Smooth muscle cell of the brain vasculature (primary cell): Measurements from ENCODE around the gene SLC25A45.
"Not testable (repeated sequence)": the region's sequence is repeated elsewhere in the genome, so short reads cannot be mapped to it uniquely, and the experiment has no call there.

Experiments used
- DNase-seq: peaks from one replicate; pipeline ENCODE4 v3.0.0-alpha.2; 2012; ENCODE audit warnings: low read depth, low spot score

SLC25A45 gene

GRCh38 chr11:65362966-65363365, 19.5 kb downstream of the SLC25A45 start:
- no peak for DNase-seq

GRCh38 chr11:65362320-65362931, 20.0 kb downstream of the SLC25A45 start:
- DNase-seq, result no peak

GRCh38 chr11:65357856-65358356, 24.5 kb downstream of the SLC25A45 start:
- no peak for DNase-seq

- no peak for DNase-seq
These were observed 26.0 kb downstream of the SLC25A45 start for GRCh38 chr11:65356394-65356972.

- DNase-seq, result no peak
These were observed 26.6 kb downstream of the SLC25A45 start for GRCh38 chr11:65355776-65356393.

- no peak for DNase-seq
These were observed 27.3 kb downstream of the SLC25A45 start for GRCh38 chr11:65355013-65355775.

- DNase-seq, result peak; percentile 83
These were observed 28.0 kb downstream of the SLC25A45 start, which contains the start of gene TIGD3 for GRCh38 chr11:65354265-65355012. TIGD3 (plus strand) TSS chr11:65354751; CDS start chr11:65355809, 1,058 bp downstream.

- DNase-seq, result no peak
These were observed 28.6 kb downstream of the SLC25A45 start for GRCh38 chr11:65353900-65354264.

GRCh38 chr11:65353376-65353775, 29.1 kb downstream of the SLC25A45 start:
- no peak for DNase-seq

- DNase-seq, result no peak
These were observed 29.7 kb downstream of the SLC25A45 start for GRCh38 chr11:65352783-65353182.

- no peak for DNase-seq
These were observed 30.9 kb downstream of the SLC25A45 start for GRCh38 chr11:65351511-65351910.

GRCh38 chr11:65341856-65342255, 40.6 kb downstream of the SLC25A45 start:
- DNase-seq, result no peak

GRCh38 chr11:65340226-65340625, 42.2 kb downstream of the SLC25A45 start:
- no peak for DNase-seq

- DNase-seq, result no peak
These were observed 43.8 kb downstream of the SLC25A45 start for GRCh38 chr11:65338676-65339075.

GRCh38 chr11:65334696-65335295, 47.6 kb downstream of the SLC25A45 start:
- DNase-seq, result no peak

- not testable (repeated sequence) for DNase-seq
These were observed 49.9 kb downstream of the SLC25A45 start for GRCh38 chr11:65332591-65332990.

- DNase-seq, result no peak
These were observed 51.9 kb downstream of the SLC25A45 start for GRCh38 chr11:65330544-65330943.

- DNase-seq, result peak; percentile 90
These were observed 52.5 kb downstream of the SLC25A45 start for GRCh38 chr11:65329944-65330403.

GRCh38 chr11:65329478-65329877, 53.0 kb downstream of the SLC25A45 start:
- no peak for DNase-seq

- no peak for DNase-seq
These were observed 55.4 kb downstream of the SLC25A45 start for GRCh38 chr11:65327021-65327420.

GRCh38 chr11:65325435-65325834, 57.0 kb downstream of the SLC25A45 start:
- no peak for DNase-seq
